Superior temporal gyrus (tissue), 1 donor: Measurements from ENCODE around the gene VSIG8.

Experiments used
- DNase-seq: peaks from one replicate; pipeline ENCODE4 v3.0.0-alpha.2; 2016; ENCODE audit errors: extremely low spot score

The VSIG8 gene

DNA sequence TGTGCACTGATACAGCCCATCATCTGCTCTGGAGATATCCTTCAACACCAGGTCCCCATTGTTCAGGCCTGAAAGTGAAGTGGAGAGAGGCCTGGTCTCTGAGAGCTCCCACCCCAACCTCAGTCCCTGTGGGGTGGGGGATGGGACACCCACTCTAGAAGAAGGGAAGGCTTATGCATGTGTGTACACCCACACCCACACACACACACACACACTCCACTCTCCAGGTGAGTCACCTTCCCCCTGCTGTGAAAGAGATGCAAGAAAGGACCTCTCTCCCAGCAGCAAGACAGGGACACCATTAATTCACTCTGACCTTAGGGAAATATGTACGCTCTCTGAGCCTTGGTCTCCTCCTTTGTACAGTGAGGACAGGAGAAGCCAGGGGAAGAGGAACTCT lies 5.9 kb downstream of the VSIG8 start:
- DNase-seq: no peak

GRCh38 chr1:159855709-159856108 lies 6.7 kb downstream of the VSIG8 start:
- DNase-seq: no peak

- peak; percentile 62 for DNase-seq
These were observed 7.7 kb downstream of the VSIG8 start for GRCh38 chr1:159854693-159855192.

DNA sequence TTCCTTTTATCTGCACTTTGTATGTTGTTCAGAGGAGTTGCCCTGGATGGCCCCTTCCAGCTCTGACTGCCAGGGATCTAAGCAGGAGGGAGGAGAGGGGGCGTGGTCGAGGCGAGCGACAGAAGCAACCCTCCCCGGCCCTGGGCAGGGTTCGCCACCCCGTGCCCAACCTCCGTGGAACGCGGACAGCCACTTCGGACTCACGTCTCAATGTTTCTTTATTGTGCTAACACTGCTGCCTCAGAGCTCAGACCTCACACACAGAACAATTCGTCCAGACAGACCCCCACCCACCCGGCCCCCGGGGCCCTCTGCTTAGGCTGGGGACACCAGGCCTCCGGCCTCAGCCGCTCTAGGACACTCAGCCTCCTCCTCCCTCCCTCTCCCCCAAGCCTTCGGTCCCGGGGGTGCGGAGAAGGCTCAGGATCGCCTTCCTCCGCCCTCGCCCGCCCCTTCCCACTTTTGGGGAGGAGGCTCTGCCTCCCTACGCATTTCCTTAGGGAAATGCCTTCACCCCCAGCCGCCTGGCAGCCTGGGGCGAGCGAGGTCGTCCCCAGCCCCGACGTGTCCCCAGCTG lies 8.3 kb downstream of the VSIG8 start:
- peak; percentile 71 for DNase-seq

DNA sequence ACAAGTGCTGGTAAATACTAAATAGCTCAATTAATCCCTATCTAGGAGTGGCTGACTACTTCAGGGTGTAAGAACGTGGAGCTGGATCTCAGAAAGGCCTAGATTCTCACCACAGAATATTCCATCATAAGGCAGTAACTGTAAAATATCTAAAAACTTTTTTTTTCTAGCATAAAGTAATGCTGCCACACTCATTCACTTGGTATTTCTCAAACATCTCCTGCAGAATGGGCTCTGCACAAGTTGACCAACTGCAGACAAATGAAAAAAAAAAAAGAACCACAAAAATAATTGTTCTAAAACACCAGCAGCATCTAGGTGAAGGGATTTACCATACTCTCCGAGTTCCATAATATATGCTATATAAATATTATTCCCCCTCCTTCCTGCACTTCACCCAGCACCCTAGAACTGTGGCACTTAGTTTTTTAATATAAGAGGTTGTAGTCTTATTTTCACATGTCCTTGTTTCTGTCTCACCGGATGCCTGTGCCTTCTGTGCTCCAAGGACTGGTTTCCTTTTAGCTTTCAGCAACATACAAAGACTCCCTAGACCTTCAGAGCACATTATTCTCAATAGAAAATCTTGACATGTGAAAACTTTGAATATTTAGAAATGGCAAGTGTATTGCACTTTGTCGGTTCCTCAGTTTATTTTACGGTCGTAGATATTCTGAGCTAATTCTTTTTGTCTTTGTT lies 8.9 kb downstream of the VSIG8 start:
- DNase-seq: peak; percentile 15

- no peak for DNase-seq
These were observed 11.1 kb downstream of the VSIG8 start for GRCh38 chr1:159851407-159851806.

DNA sequence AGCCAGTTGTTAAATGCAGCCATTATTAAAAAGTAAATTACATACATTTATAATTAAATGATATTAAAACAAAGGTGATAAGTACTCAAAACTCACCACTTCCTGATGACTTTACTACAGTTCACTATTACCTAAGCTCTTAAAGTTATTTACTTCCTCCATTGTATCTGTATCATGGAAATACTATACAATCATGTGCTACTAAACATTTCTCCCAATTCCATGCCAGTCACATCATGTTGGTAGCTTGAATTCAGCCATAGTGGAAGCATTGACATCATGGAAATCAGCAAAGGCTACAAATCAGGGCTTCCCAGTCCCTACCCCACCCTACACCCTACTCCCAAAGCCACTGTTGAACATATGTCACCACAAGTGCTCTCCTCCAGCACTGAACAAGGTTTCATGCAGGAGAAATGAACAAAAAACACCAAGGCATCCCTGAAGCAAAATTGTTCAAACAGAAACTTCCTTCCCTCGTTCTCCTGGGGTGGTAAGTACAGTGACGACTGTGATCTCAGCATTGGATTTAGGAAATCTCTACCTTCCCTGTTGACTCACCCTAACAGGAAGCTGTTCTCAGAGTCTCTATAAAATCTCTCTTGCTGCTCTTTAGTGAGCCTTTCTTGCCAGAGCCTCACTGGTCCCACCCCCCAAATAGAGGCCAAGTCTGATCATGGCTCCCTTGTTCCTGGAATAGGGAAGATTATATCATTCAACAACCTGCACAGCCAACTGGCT lies 12.7 kb downstream of the VSIG8 start:
- DNase-seq: no peak

GRCh38 chr1:159848326-159848725 lies 14.1 kb downstream of the VSIG8 start:
- no peak for DNase-seq

DNA sequence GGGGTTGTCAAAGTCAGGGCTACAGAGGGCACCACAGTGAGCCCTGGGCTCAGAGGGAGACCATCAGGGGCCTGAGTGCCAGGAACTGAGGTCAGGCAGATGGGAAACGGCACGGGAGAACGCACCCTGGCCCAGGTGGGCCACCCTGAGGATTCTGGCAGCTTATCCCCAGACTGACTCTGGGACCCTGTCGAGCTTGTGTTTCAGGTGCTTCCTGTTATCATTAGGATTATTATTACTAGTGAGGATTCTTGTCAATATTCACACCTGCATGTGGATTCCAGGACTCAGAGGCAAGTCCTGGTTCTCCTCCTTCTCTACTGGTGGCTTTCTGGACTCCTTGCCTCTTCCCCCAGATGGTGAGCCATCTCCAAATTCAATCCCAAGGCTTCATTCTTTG lies 15.2 kb downstream of the VSIG8 start:
- no peak for DNase-seq

- DNase-seq: no peak
These were observed 16.5 kb downstream of the VSIG8 start for GRCh38 chr1:159845751-159846629.

DNA sequence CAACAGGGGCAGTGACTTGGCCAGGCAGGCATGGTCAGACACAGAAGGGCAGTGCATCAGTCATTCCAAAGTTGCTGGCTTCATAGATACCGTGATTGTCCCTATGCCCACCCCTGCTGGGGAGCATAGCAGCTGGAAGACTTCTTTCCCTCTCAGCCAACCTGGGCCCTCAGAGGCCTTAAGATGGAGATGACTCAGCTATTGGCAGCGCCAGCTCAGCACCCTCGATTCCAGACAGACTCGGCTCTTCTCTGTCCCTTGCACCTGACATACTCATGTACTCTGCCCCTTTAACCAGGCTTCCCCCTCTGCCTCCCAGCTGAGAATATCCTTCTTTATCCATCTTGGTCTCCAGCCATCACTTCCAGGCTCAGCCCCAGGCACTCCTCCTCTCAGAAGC lies 19.0 kb downstream of the VSIG8 start:
- DNase-seq: no peak

DNA sequence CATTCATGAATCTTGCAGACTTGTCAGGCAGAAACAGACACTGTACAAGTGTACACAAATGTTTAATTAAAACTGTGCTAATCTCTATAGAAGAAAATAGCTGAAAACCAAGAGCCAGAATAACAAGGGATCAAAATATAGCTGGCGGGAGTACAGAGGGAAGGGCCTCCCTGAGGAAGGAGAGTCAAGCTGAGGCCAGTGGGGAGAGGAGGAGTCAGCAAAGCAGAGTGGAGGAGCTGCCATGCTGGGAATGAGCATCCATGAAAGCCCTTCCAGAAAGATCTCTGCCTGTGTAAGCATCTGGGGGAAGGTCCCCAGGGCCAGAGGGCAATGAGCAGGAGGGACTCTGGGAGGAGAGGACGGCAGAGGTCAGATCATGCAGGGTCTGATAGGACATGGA lies 20.7 kb downstream of the VSIG8 start:
- DNase-seq: no peak

GRCh38 chr1:159839116-159839849 lies 23.2 kb downstream of the VSIG8 start:
- no peak for DNase-seq

- no peak for DNase-seq
These were observed 23.7 kb downstream of the VSIG8 start for GRCh38 chr1:159838715-159839114.

DNA sequence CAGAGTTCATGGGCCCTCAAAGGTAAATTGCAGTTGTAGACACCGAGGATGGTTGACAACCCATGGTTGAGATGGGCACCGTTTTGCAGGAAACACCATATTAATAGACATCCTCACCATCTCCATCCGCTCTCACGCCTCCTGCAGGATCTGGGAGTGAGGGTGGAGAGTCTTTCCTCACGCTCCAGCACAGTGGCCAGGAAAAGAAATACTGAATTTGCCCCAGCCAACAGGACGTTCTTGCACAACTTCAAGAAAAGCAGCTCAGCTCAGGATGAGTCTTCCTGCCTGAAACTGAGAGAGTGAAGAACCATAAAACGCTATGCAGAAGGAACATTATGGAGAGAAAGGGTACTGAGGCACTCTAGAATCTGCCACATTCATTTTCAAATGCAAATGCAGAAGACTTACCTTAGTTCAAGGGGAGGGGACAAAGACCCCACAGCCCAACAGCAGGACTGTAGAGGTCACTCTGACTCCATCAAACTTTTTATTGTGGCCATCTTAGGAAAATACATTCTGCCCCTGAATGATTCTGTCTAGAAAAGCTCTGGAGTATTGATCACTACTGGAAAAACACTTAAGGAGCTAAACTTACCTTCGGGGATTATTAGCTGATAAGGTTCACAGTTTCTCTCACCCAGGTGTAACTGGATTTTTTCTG lies 26.5 kb downstream of the VSIG8 start:
- no peak for DNase-seq

DNA sequence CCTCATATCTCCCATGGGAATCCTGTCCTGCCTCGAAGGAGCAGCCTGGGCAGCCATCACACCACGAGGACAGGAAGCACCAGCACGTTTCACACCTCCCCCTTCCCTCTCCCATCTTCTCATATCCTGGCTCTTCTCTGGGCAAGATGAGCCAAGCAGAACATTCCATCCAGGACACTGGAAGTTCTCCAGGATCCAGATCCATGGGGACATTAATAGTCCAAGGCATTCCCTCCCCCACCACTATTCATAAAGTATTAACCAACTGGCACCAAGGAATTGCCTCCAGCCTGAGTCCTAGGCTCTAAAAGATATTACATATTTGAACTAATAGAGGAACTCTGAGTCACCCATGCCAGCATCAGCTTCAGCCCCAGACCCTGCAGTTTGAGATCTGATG lies 27.1 kb downstream of the VSIG8 start:
- no peak for DNase-seq

- DNase-seq: no peak
These were observed 30.1 kb downstream of the VSIG8 start for GRCh38 chr1:159832309-159832708.

GRCh38 chr1:159831412-159832141 lies 30.9 kb downstream of the VSIG8 start:
- DNase-seq: peak; percentile 23

DNA sequence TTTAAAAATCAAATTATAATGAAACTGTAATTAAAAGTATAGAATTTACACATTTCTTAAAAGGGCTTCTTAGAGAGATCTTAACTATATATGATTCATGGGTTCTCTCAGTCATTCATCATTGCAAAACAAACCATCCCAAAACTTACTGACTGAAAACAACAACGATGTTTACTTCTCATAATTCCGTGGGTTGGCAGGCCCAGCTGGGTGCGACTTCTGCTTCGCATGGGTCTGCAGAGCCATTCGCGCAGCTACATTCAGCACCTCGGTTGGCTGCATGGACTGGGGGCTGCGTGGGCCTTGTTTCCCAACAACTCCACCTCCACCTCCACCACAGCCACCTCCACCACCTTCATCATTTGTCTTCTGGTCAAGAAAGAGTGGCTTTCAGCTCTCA lies 31.7 kb downstream of the VSIG8 start:
- DNase-seq: no peak
